GM12801 (cell line): ENCODE results near the gene ART1.

ENCODE experiments used
- CTCF ChIP-seq: IDR thresholded peaks from one replicate; pipeline ENCODE4 v1.5.1; 2011; ENCODE audit warnings: control low read depth; ENCODE audit not compliant: insufficient read length; ENCODE audit errors: extremely low read depth

Gene ART1

DNA sequence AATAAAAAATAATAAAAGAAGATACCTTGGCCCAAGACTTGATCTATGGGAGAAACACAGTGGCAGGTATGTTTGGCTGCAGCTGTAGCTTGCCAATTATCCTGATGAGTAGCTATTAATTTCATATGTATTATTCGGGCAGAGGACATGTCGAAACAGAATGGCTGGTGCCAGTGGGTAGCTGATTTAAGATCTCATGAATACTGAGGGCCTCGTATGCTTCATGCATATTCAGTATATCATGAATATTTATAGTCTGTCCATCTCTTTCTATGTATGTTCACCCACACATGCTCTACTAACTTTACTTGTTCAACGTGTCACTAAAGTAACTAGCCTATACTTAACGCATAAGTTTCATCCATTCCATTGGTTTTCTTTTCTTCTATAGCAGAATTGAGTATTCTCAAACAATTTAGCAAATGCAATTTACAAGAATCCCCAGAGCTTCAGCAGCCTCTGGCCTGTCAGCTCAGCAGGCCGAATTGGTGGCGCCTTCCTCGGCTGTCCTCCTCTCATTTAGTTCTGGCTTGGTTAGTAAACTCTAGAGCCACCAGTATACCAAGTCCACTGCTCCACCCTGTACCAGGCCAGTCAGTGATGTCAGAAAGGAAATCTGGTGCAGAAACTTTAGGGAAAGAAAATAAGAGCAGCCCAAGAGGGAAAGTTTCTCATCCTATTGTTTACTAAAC, 21.0 kb upstream of the ART1 start:
- no peak for TF ChIP-seq CTCF

GRCh38 chr11:3626250-3626960, 18.5 kb upstream of the ART1 start:
- no peak for TF ChIP-seq CTCF

DNA sequence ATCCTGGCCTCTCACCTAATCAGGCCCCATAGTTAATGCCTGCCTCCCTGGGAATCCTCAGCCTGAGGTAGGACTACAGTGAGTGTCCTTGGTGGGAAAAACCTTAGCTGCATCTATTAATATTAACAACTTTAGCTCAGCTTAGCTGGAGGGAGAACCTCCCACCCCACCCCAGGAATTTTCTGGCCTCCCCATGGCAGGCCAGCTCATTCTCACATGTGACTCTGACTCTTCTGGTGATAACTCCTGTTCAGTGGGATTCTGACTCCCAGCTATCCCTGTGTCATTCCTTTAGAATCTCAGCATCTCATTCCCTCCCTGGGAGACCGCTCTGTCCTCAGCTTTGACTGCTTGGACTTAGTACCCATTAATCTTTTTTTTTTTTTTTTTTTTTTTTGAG, 17.6 kb upstream of the ART1 start:
- TF ChIP-seq CTCF: no peak

DNA sequence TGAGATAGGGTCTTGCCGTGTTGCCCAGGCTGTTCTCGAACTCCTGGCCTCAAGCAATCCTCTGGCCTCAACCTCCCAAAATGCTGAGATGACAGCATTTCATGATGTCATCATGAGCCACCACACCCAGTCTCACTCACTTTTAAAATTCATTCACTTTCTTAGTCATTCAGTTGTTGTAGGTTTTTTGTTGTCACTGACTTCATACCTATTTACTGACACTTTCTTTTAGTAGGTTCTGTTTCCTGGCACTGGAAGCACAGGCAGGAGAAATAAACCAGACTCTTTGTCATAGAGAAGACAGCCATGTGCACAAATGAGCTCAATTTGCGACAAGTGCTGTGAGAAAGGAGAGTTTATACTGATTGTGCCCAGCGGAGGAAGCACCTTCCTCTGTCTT, 13.6 kb upstream of the ART1 start:
- TF ChIP-seq CTCF: no peak

DNA sequence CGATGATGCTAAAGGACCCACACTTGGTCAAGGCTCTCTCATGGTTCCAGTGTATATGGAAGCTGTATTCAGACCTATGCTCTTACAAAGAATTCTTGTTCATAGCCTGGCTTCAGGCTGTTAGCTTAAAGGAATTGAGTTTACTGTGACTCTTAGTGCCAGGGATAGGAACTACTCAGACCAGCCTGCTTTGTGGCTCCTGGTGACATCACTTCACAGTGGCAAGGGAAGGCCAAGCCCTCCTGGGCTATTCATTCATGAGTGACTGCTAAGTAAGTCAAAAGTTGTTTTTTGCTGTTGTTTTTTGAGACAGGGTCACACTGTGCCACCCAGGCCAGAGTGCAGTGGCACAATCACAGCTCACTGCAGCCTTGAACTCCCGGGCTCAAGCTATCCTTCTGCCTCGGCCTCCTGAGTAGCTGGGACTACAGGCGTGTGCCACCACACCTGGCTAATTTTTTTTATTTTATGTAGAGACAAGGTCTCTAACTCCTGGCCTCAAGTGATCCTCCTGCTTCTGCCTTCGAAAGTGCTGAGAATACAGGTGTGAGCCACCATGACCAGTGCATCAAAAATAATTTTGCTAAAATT, 12.8 kb upstream of the ART1 start:
- TF ChIP-seq CTCF: no peak

DNA sequence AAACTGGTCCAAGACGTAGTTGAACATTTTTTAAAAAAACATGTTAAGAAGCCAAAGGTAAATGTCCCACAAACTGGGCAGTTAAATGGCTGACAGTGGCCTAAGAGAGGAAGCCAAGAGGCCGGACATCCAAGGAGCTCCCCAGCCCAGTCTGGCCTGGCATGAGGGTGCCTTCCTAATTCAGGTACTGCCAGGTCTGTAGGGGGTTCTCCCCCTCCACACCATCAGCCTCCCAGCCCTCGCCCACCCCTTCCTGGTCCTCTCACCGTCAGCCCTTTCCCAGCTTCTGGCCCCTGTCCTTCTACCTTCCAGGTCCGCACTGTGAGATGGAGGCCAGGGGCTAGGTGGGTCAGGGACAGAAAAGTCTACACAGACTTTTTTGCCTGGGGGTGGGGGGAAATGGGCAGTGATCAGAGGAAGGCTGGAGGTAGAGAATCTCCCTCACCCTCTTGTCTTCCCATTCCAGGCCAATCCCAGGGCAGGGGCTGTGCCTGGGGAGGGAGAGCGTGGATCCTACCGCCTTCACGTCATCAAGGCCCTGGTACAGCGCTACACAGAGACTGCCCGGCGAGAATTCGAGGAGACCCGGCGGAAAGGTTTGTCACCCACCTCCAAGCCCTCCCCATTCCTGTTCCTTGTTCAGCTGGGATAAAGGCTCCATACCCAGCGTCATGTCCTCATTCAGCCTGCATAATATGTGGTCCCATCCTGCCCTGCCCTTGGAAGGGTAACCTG, 9.1 kb upstream of the ART1 start:
- no peak for TF ChIP-seq CTCF

GRCh38 chr11:3637201-3637600, 7.7 kb upstream of the ART1 start:
- no peak for TF ChIP-seq CTCF
